ENCODE results near the gene AUTS2.

AUTS2 gene

GRCh38 chr7:69756235-69756634 lies 158.0 kb downstream of the AUTS2 start:
- TF ChIP-seq CTCF (IDR thresholded peaks at IDR 0.05), result no peak

- no peak for TF ChIP-seq CTCF (IDR thresholded peaks at IDR 0.05)
Measured at GRCh38 chr7:69757528-69757927, 159.3 kb downstream of the AUTS2 start.

GRCh38 chr7:69757981-69758430 lies 159.7 kb downstream of the AUTS2 start:
- no peak for TF ChIP-seq CTCF (IDR thresholded peaks at IDR 0.05)

- TF ChIP-seq CTCF (IDR thresholded peaks at IDR 0.05), result no peak
Measured at GRCh38 chr7:69759373-69759772, 161.1 kb downstream of the AUTS2 start.

GRCh38 chr7:69761290-69761922 lies 163.1 kb downstream of the AUTS2 start:
- TF ChIP-seq CTCF (IDR thresholded peaks at IDR 0.05), result no peak

- no peak for TF ChIP-seq CTCF (IDR thresholded peaks at IDR 0.05)
Measured at GRCh38 chr7:69762821-69763352, 164.6 kb downstream of the AUTS2 start.

- TF ChIP-seq CTCF (IDR thresholded peaks at IDR 0.05), result no peak
Measured at GRCh38 chr7:69763513-69763912, 165.2 kb downstream of the AUTS2 start.

- no peak for TF ChIP-seq CTCF (IDR thresholded peaks at IDR 0.05)
Measured at GRCh38 chr7:69764147-69764546, 165.9 kb downstream of the AUTS2 start.

Measured in LNCAP (cell line).